Frontal cortex (tissue), 4 donors: ENCODE measurements around the gene BLNK. TPM values are rescaled to one million over a fixed set of nuclear protein-coding genes. Genes with fewer than 3 reads are reported as not detected.
"Not testable (repeated sequence)": the region's sequence is repeated elsewhere in the genome, so short reads cannot be mapped to it uniquely, and the experiment has no call there.

Experiments
- DNase-seq, 2 donors: peaks; one replicate each; pipeline ENCODE4 v3.0.0; 2012; ENCODE audit warnings: low spot score in 2 of 2
- FAIRE-seq: peaks from 2 replicates; lab custom pipeline; 2012; peaks lifted over from hg19 to GRCh38; lab: Jason Lieb, UNC
- total RNA-seq: library from RNA; depleted of rRNA; stranded (reverse); fragments of >200 nt; gene quantifications from one replicate; pipeline ENCODE4 v1.2.3, GENCODE V29; 2014
- donor health status: control.
- donor health status: control.
- donor health status: control.

The BLNK gene
- total RNA-seq: 0.41 TPM

- no peak for FAIRE-seq
- peak in 1 of 2 donors; percentile 7 for DNase-seq
These were observed at the start of gene BLNK for GRCh38 chr10:96271016-96271815. BLNK (minus strand) TSS chr10:96271569; CDS start chr10:96271398, 171 bp downstream.

- DNase-seq: no peak
- no peak for FAIRE-seq
These were observed 48.5 kb upstream of the BLNK start for GRCh38 chr10:96319754-96320474.

GRCh38 chr10:96317067-96317833 is 45.9 kb upstream of the BLNK start:
- DNase-seq (no peak), FAIRE-seq (no peak)

- FAIRE-seq: no peak
- DNase-seq: no peak
These were observed 42.0 kb upstream of the BLNK start for GRCh38 chr10:96313344-96313743.

- DNase-seq (no peak), FAIRE-seq (no peak)
These were observed 39.9 kb upstream of the BLNK start for GRCh38 chr10:96311180-96311715.

GRCh38 chr10:96310321-96310669 is 38.9 kb upstream of the BLNK start:
- DNase-seq: no peak
- no peak for FAIRE-seq

- DNase-seq: no peak
- FAIRE-seq: no peak
These were observed 38.4 kb upstream of the BLNK start for GRCh38 chr10:96309628-96310320.

- not testable (repeated sequence) for DNase-seq, FAIRE-seq
These were observed 37.5 kb upstream of the BLNK start for GRCh38 chr10:96308854-96309253.

GRCh38 chr10:96306516-96306915 is 35.1 kb upstream of the BLNK start:
- peak in 1 of 2 donors; percentile 14 for DNase-seq
- no peak for FAIRE-seq

- FAIRE-seq: no peak
- DNase-seq: no peak
These were observed 33.6 kb upstream of the BLNK start for GRCh38 chr10:96305019-96305418.

GRCh38 chr10:96304230-96304629 is 32.9 kb upstream of the BLNK start, which contains the start of gene DNTT:
DNTT (plus strand) TSS chr10:96304434; CDS start chr10:96304498, 64 bp downstream.
- FAIRE-seq (no peak), DNase-seq (no peak)

GRCh38 chr10:96301616-96302015 is 30.2 kb upstream of the BLNK start:
- FAIRE-seq (no peak), DNase-seq (no peak)

GRCh38 chr10:96299383-96299782 is 28.0 kb upstream of the BLNK start:
- no peak for DNase-seq
- no peak for FAIRE-seq

- no peak for FAIRE-seq
- no peak for DNase-seq
These were observed 27.0 kb upstream of the BLNK start for GRCh38 chr10:96298362-96298761.

GRCh38 chr10:96297486-96297885 is 26.1 kb upstream of the BLNK start:
- no peak for FAIRE-seq

GRCh38 chr10:96295475-96295874 is 24.1 kb upstream of the BLNK start:
- FAIRE-seq (no peak), DNase-seq (no peak)

More at GRCh38 chr10:96297486-96297885, 26.1 kb upstream of the BLNK start:
- no peak for DNase-seq

- DNase-seq (peak; percentile 12 to 40), FAIRE-seq (peak; percentile 89)
These were observed 21.9 kb upstream of the BLNK start for GRCh38 chr10:96292971-96293920.

GRCh38 chr10:96290368-96291133 is 19.2 kb upstream of the BLNK start:
- DNase-seq (no peak), FAIRE-seq (no peak)
